Dedifferentiated amniotic fluid mesenchymal stem cell (primary cell): ENCODE results near the gene TMEM109.
A peak's percentile ranks its signal among the peaks of the same experiment; 100 is the strongest.

Experiments
- DNase-seq: peaks from one replicate; pipeline ENCODE4 v3.0.0-alpha.2; 2016; ENCODE audit errors: extremely low spot score

The TMEM109 gene

GRCh38 chr11:60913793-60914632 is at the start of gene TMEM109:
TSS of gene TMEM109 (plus strand) at chr11:60914158. CDS start at chr11:60919694, 5,536 bp downstream.
- peak; percentile 80 for DNase-seq

- no peak for DNase-seq
These were observed 49.0 kb upstream of the TMEM109 start for GRCh38 chr11:60864856-60865513.

- DNase-seq = no peak
These were observed 46.8 kb upstream of the TMEM109 start, which contains the start of gene ZP1 for GRCh38 chr11:60866911-60867870. TSS of gene ZP1 (plus strand) at chr11:60867542. CDS start at chr11:60867562, 20 bp downstream.

GRCh38 chr11:60867871-60868681 is 45.9 kb upstream of the TMEM109 start:
- DNase-seq = no peak

- DNase-seq = no peak
These were observed 45.1 kb upstream of the TMEM109 start for GRCh38 chr11:60868682-60869450.

- DNase-seq = no peak
These were observed 44.5 kb upstream of the TMEM109 start for GRCh38 chr11:60869451-60869825.

- DNase-seq = no peak
These were observed 43.7 kb upstream of the TMEM109 start for GRCh38 chr11:60870276-60870675.

- no peak for DNase-seq
These were observed 43.1 kb upstream of the TMEM109 start for GRCh38 chr11:60870733-60871377.

- DNase-seq = no peak
These were observed 42.4 kb upstream of the TMEM109 start for GRCh38 chr11:60871378-60872061.

GRCh38 chr11:60872124-60872960 is 41.6 kb upstream of the TMEM109 start:
- DNase-seq = no peak

GRCh38 chr11:60872961-60873524 is 40.9 kb upstream of the TMEM109 start:
- DNase-seq = no peak

- DNase-seq = no peak
These were observed 40.4 kb upstream of the TMEM109 start for GRCh38 chr11:60873533-60873932.

GRCh38 chr11:60874421-60875365 is 39.3 kb upstream of the TMEM109 start:
- no peak for DNase-seq

- no peak for DNase-seq
These were observed 38.4 kb upstream of the TMEM109 start for GRCh38 chr11:60875366-60876167.

GRCh38 chr11:60876168-60876485 is 37.8 kb upstream of the TMEM109 start:
- no peak for DNase-seq
